Activated CD4-positive, alpha-beta memory T cell treated with anti-CD3 and anti-CD28 coated beads, Interleukin-2, amount 10 ng/mL, durations not matched to agents 7 days and 5 days (primary cell): ENCODE data around the gene HES5. TPM values are rescaled to one million over a fixed set of nuclear protein-coding genes. Genes with fewer than 3 reads are reported as not detected.

Experiments used
- CTCF ChIA-PET: fragments of 350-600 bp; sonication (Branson Sonifier 250); formaldehyde crosslinking; loops from one replicate; lab custom pipeline; 2021; ENCODE audit warnings: antibody characterized with exemption, inconsistent platforms; lab: Charles Lee
- POLR2A ChIA-PET: fragments of 350-600 bp; sonication (Branson Sonifier 250); formaldehyde crosslinking; loops from one replicate; lab custom pipeline; 2021; ENCODE audit warnings: antibody characterized with exemption; lab: Charles Lee
- DNase-seq: peaks from one replicate; pipeline ENCODE4 v3.0.0-alpha.2; 2020
- H3K27ac Mint-ChIP-seq: one replicate; pipeline ENCODE4 v1.8.0; 2021; ENCODE audit warnings: mild to moderate bottlenecking, mixed read lengths
- H3K27me3 Mint-ChIP-seq: one replicate; pipeline ENCODE4 v1.8.0; 2021; ENCODE audit warnings: mixed read lengths
- H3K36me3 Mint-ChIP-seq: one replicate; pipeline ENCODE4 v1.8.0; 2021; ENCODE audit warnings: low read depth, mixed read lengths
- H3K4me1 Mint-ChIP-seq: one replicate; pipeline ENCODE4 v1.8.0; 2021; ENCODE audit warnings: mixed read lengths
- H3K4me3 Mint-ChIP-seq: one replicate; pipeline ENCODE4 v1.8.0; 2021; ENCODE audit warnings: mild to moderate bottlenecking, mixed read lengths
- H3K9me3 Mint-ChIP-seq: one replicate; pipeline ENCODE4 v1.8.0; 2021; ENCODE audit warnings: mixed read lengths
- total RNA-seq, 2 experiments: library from RNA; stranded (reverse); gene quantifications; one replicate each; pipeline ENCODE4 v1.2.3, GENCODE V29; 2021

The HES5 gene
- total RNA-seq, 2 experiments from 2014 or later = not detected

GRCh38 chr1:2515763-2516080 is 14.3 kb downstream of the HES5 start:
- no peak for DNase-seq
- H3K9me3 Mint-ChIP-seq = no peaks in the 10 kb centered on the region
- ChIA-PET CTCF (no interaction called here), POLR2A (interaction anchor here (0.9 to 1.5 kb wide), 3 partner anchors 8 to 14 kb away, joined by 3 read pairs; no protein-coding TSS in a partner anchor)
- H3K27me3 Mint-ChIP-seq = no peaks in the 10 kb centered on the region
- H3K27ac Mint-ChIP-seq = no peak overlapping the region
- no peaks in the 10 kb centered on the region for H3K4me1 Mint-ChIP-seq
- H3K36me3 Mint-ChIP-seq = peaks cover 42% of the 10 kb centered on the region
- H3K4me3 Mint-ChIP-seq = no peak overlapping the region

GRCh38 chr1:2514863-2515762 is 14.9 kb downstream of the HES5 start:
- CTCF ChIA-PET = interaction anchor here (0.7 kb wide), 1 partner anchor 355 kb away, joined by 3 read pairs; no protein-coding TSS in a partner anchor
- H3K36me3 Mint-ChIP-seq = peaks cover 38% of the 10 kb centered on the region
- POLR2A ChIA-PET = interaction anchor here (1.2 to 1.5 kb wide), 2 partner anchors 9 to 14 kb away, joined by 3 read pairs; no protein-coding TSS in a partner anchor

GRCh38 chr1:2513939-2514652 is 16.0 kb downstream of the HES5 start:
- Mint-ChIP-seq H3K4me3 (no peak overlapping the region), H3K27ac (no peak overlapping the region), H3K9me3 (no peaks in the 10 kb centered on the region), H3K4me1 (no peaks in the 10 kb centered on the region), H3K36me3 (peaks cover 43% of the 10 kb centered on the region), H3K27me3 (no peaks in the 10 kb centered on the region)
- POLR2A ChIA-PET = interaction anchor here (1.2 kb wide), 1 partner anchor 13 kb away, joined by 3 read pairs; no protein-coding TSS in a partner anchor
- CTCF ChIA-PET = no interaction called here
- no peak for DNase-seq

More at GRCh38 chr1:2514863-2515762, 14.9 kb downstream of the HES5 start:
- H3K4me1 Mint-ChIP-seq = no peaks in the 10 kb centered on the region
- H3K4me3 Mint-ChIP-seq = no peak overlapping the region
- no peak for DNase-seq
- no peaks in the 10 kb centered on the region for H3K27me3 Mint-ChIP-seq
- no peaks in the 10 kb centered on the region for H3K9me3 Mint-ChIP-seq
- H3K27ac Mint-ChIP-seq = no peak overlapping the region

- Mint-ChIP-seq H3K36me3 (peaks cover 44% of the 10 kb centered on the region), H3K4me1 (no peaks in the 10 kb centered on the region), H3K27me3 (no peaks in the 10 kb centered on the region), H3K27ac (no peak overlapping the region), H3K9me3 (no peaks in the 10 kb centered on the region), H3K4me3 (no peak overlapping the region)
- ChIA-PET CTCF (no interaction called here), POLR2A (no interaction called here)
- DNase-seq = no peak
These were observed 17.1 kb downstream of the HES5 start for GRCh38 chr1:2512862-2513421.

GRCh38 chr1:2510366-2511155 is 19.5 kb downstream of the HES5 start:
- DNase-seq = no peak
- CTCF ChIA-PET = no interaction called here

GRCh38 chr1:2509589-2509988 is 20.5 kb downstream of the HES5 start:
- Mint-ChIP-seq H3K9me3 (no peaks in the 10 kb centered on the region), H3K4me1 (no peaks in the 10 kb centered on the region), H3K27ac (no peak overlapping the region), H3K27me3 (no peaks in the 10 kb centered on the region), H3K4me3 (no peak overlapping the region), H3K36me3 (peaks cover 25% of the 10 kb centered on the region)
- ChIA-PET CTCF (no interaction called here), POLR2A (interaction anchor here (1.0 to 1.2 kb wide), 2 partner anchors 10 to 15 kb away, joined by 3 read pairs; no protein-coding TSS in a partner anchor)
- DNase-seq = no peak

More at GRCh38 chr1:2510366-2511155, 19.5 kb downstream of the HES5 start:
- Mint-ChIP-seq H3K4me1 (no peaks in the 10 kb centered on the region), H3K36me3 (peaks cover 29% of the 10 kb centered on the region), H3K9me3 (no peaks in the 10 kb centered on the region), H3K27ac (no peak overlapping the region), H3K27me3 (no peaks in the 10 kb centered on the region), H3K4me3 (no peak overlapping the region)
- POLR2A ChIA-PET = interaction anchor here (1.2 kb wide), 1 partner anchor 11 kb away, joined by 3 read pairs; no protein-coding TSS in a partner anchor

- no peak overlapping the region for H3K27ac Mint-ChIP-seq
- no peak overlapping the region for H3K4me3 Mint-ChIP-seq
- DNase-seq = no peak
- no peaks in the 10 kb centered on the region for H3K9me3 Mint-ChIP-seq
- ChIA-PET POLR2A (interaction anchor here (1.0 kb wide), 1 partner anchor 15 kb away, joined by 3 read pairs; no protein-coding TSS in a partner anchor), CTCF (no interaction called here)
- H3K4me1 Mint-ChIP-seq = no peaks in the 10 kb centered on the region
- H3K36me3 Mint-ChIP-seq = peaks cover 24% of the 10 kb centered on the region
- H3K27me3 Mint-ChIP-seq = no peaks in the 10 kb centered on the region
These were observed 21.3 kb downstream of the HES5 start for GRCh38 chr1:2508751-2509150.

GRCh38 chr1:2508180-2508579 is 21.9 kb downstream of the HES5 start:
- Mint-ChIP-seq H3K27me3 (no peaks in the 10 kb centered on the region), H3K27ac (no peak overlapping the region), H3K36me3 (peaks cover 21% of the 10 kb centered on the region), H3K9me3 (no peaks in the 10 kb centered on the region), H3K4me3 (no peak overlapping the region), H3K4me1 (no peaks in the 10 kb centered on the region)
- no peak for DNase-seq
- ChIA-PET CTCF (no interaction called here), POLR2A (no interaction called here)

- POLR2A ChIA-PET = interaction anchor here (0.8 to 1.6 kb wide), 3 partner anchors 9 to 40 kb away, joined by 3 to 8 read pairs (median 4); no protein-coding TSS in a partner anchor
- H3K36me3 Mint-ChIP-seq = peaks cover 21% of the 10 kb centered on the region
- no peaks in the 10 kb centered on the region for H3K9me3 Mint-ChIP-seq
- CTCF ChIA-PET = no interaction called here
- no peaks in the 10 kb centered on the region for H3K27me3 Mint-ChIP-seq
- H3K27ac Mint-ChIP-seq = no peak overlapping the region
- no peak for DNase-seq
- H3K4me1 Mint-ChIP-seq = no peaks in the 10 kb centered on the region
- H3K4me3 Mint-ChIP-seq = no peak overlapping the region
These were observed 22.3 kb downstream of the HES5 start for GRCh38 chr1:2507744-2508155.

- no peak overlapping the region for H3K27ac Mint-ChIP-seq
- POLR2A ChIA-PET = interaction anchor here (0.7 to 1.6 kb wide), 6 partner anchors 9 to 115 kb away, joined by 3 to 8 read pairs (median 4); partner anchors contain the start of genes MORN1 and RER1
- H3K4me3 Mint-ChIP-seq = no peak overlapping the region
- no peaks in the 10 kb centered on the region for H3K27me3 Mint-ChIP-seq
- no peaks in the 10 kb centered on the region for H3K4me1 Mint-ChIP-seq
- DNase-seq = no peak
- peaks cover 21% of the 10 kb centered on the region for H3K36me3 Mint-ChIP-seq
- no peaks in the 10 kb centered on the region for H3K9me3 Mint-ChIP-seq
- CTCF ChIA-PET = no interaction called here
These were observed 23.0 kb downstream of the HES5 start for GRCh38 chr1:2506901-2507565.

- H3K27ac Mint-ChIP-seq = no peak overlapping the region
- POLR2A ChIA-PET = interaction anchor here (0.7 to 1.6 kb wide), 6 partner anchors 9 to 115 kb away, joined by 3 to 8 read pairs (median 3); partner anchors contain the start of genes MORN1 and RER1
- DNase-seq = no peak
These were observed 23.8 kb downstream of the HES5 start for GRCh38 chr1:2506007-2506860.

More at GRCh38 chr1:2506007-2506860, 23.8 kb downstream of the HES5 start:
- Mint-ChIP-seq H3K4me3 (no peak overlapping the region), H3K36me3 (peaks cover 16% of the 10 kb centered on the region), H3K27me3 (no peaks in the 10 kb centered on the region), H3K4me1 (no peaks in the 10 kb centered on the region), H3K9me3 (no peaks in the 10 kb centered on the region)
- CTCF ChIA-PET = no interaction called here
